Lower lobe of right lung (tissue), 2 donors: ENCODE data around the gene INAFM1. TPM values are rescaled to one million over a fixed set of nuclear protein-coding genes. Genes with fewer than 3 reads are reported as not detected.

Experiments used
- ATAC-seq, 2 donors: fragments of 200-7000 bp; cut with Tn5 transposase; one replicate each; pipeline ENCODE4 v1.9.1; 2020 to 2022; ENCODE audit warnings: mild to moderate bottlenecking in 2 of 2, moderate library complexity in 2 of 2
- DNase-seq: peaks from one replicate; pipeline ENCODE4 v3.0.0-alpha.2; 2020
- H3K27ac ChIP-seq: fragments of 200-600 bp; one replicate; pipeline ENCODE4 v1.8.0; 2022
- H3K27me3 ChIP-seq: fragments of 200-600 bp; one replicate; pipeline ENCODE4 v1.8.0; 2022; ENCODE audit warnings: low read depth
- H3K36me3 ChIP-seq: fragments of 200-600 bp; one replicate; pipeline ENCODE4 v1.8.0; 2022; ENCODE audit warnings: mild to moderate bottlenecking
- H3K4me1 ChIP-seq: fragments of 200-600 bp; one replicate; pipeline ENCODE4 v1.8.0; 2022
- H3K4me3 ChIP-seq: fragments of 200-600 bp; one replicate; pipeline ENCODE4 v1.8.0; 2022; ENCODE audit warnings: mild to moderate bottlenecking
- H3K9me3 ChIP-seq: fragments of 200-600 bp; one replicate; pipeline ENCODE4 v1.8.0; 2022
- CTCF ChIP-seq: fragments of 200-600 bp; IDR thresholded peaks from one replicate; pipeline ENCODE4 v1.8.0; 2022; ENCODE audit warnings: antibody characterized with exemption, mild to moderate bottlenecking
- intact Hi-C: fragments of 100-400 bp; cut with DNase I; formaldehyde crosslinking; loops from one replicate; pipeline ENCODE4 v1.11.0; 2022
- long read RNA-seq: library from polyadenylated mRNA; unstranded; transcript quantifications from one replicate; pipeline ENCODE4 v2.0.0, GENCODE V29; 2021
- total RNA-seq: library from RNA; stranded (reverse); fragmentation: NEBNext Ultra II Directional; extraction: Animal tissue kit (Norgen Biotek cat#: 25700); gene quantifications from one replicate; pipeline ENCODE4 v1.2.1, GENCODE V29; 2021
- donor health status: DM: no; HTN: yes; CAD: no; lungs with severe emphysema.

The INAFM1 gene
- 18.0 TPM for total RNA-seq
- long read RNA-seq, transcript INAFM1-201 (1 exons, 1,255 nt): major isoform, 10 of 17 reads
- long read RNA-seq, partial matches to known transcripts: 0 of 17 reads
- long read RNA-seq, other reads (novel, unspliced or antisense): 7 of 17 reads

- intact Hi-C loops: no loop called here
- peaks cover 26% of the 10 kb centered on the region for H3K4me1 ChIP-seq
- H3K9me3 ChIP-seq: no peaks in the 10 kb centered on the region
- no peak for TF ChIP-seq CTCF
- H3K36me3 ChIP-seq: peaks cover 20% of the 10 kb centered on the region
- ATAC-seq (peak; percentile 93 to 95), DNase-seq (peak; percentile 99)
- H3K27ac ChIP-seq: peak within 1 kb of the TSS; percentile 99
- peak within 1 kb of the TSS; percentile 95 for H3K4me3 ChIP-seq
- no peaks in the 10 kb centered on the region for H3K27me3 ChIP-seq
Observed at GRCh38 chr19:47274071-47274890, at the start of gene INAFM1. INAFM1 (plus strand) TSS chr19:47274885; CDS start chr19:47274920, 35 bp downstream.

- peak; percentile 86 to 88 for ATAC-seq
- peak; percentile 6 for TF ChIP-seq CTCF
- Histone ChIP-seq H3K27ac (peak overlapping the region; percentile 100), H3K4me3 (peak overlapping the region; percentile 91), H3K36me3 (peaks cover 39% of the 10 kb centered on the region), H3K4me1 (peaks cover 29% of the 10 kb centered on the region), H3K9me3 (no peaks in the 10 kb centered on the region), H3K27me3 (no peaks in the 10 kb centered on the region)
- peak; percentile 91 for DNase-seq
- intact Hi-C loops: no loop called here
Observed at GRCh38 chr19:47225746-47226425, 48.8 kb upstream of the INAFM1 start.

- peak overlapping the region; percentile 100 for H3K27ac ChIP-seq
- H3K4me1 ChIP-seq: peaks cover 34% of the 10 kb centered on the region
- ATAC-seq (peak; percentile 70 to 79), DNase-seq (peak; percentile 93)
- intact Hi-C loops: no loop called here
- no peaks in the 10 kb centered on the region for H3K27me3 ChIP-seq
- H3K36me3 ChIP-seq: peaks cover 31% of the 10 kb centered on the region
- H3K4me3 ChIP-seq: peak overlapping the region; percentile 91
- no peaks in the 10 kb centered on the region for H3K9me3 ChIP-seq
- TF ChIP-seq CTCF: peak; percentile 29
Observed at GRCh38 chr19:47226426-47227351, 48.0 kb upstream of the INAFM1 start.

GRCh38 chr19:47227352-47228167 lies 47.1 kb upstream of the INAFM1 start:
- no peaks in the 10 kb centered on the region for H3K27me3 ChIP-seq
- peak; percentile 60 to 70 for ATAC-seq
- peak overlapping the region; percentile 100 for H3K27ac ChIP-seq
- H3K36me3 ChIP-seq: peaks cover 23% of the 10 kb centered on the region
- no peaks in the 10 kb centered on the region for H3K9me3 ChIP-seq
- peak; percentile 94 for DNase-seq
- H3K4me1 ChIP-seq: peaks cover 43% of the 10 kb centered on the region
- intact Hi-C loops: no loop called here
- peak overlapping the region; percentile 91 for H3K4me3 ChIP-seq
- no peak for TF ChIP-seq CTCF
